ENCODE measurements around the gene VLDLR.
"Not testable (repeated sequence)": the region's sequence is repeated elsewhere in the genome, so short reads cannot be mapped to it uniquely, and the experiment has no call there.

Gene VLDLR

DNA sequence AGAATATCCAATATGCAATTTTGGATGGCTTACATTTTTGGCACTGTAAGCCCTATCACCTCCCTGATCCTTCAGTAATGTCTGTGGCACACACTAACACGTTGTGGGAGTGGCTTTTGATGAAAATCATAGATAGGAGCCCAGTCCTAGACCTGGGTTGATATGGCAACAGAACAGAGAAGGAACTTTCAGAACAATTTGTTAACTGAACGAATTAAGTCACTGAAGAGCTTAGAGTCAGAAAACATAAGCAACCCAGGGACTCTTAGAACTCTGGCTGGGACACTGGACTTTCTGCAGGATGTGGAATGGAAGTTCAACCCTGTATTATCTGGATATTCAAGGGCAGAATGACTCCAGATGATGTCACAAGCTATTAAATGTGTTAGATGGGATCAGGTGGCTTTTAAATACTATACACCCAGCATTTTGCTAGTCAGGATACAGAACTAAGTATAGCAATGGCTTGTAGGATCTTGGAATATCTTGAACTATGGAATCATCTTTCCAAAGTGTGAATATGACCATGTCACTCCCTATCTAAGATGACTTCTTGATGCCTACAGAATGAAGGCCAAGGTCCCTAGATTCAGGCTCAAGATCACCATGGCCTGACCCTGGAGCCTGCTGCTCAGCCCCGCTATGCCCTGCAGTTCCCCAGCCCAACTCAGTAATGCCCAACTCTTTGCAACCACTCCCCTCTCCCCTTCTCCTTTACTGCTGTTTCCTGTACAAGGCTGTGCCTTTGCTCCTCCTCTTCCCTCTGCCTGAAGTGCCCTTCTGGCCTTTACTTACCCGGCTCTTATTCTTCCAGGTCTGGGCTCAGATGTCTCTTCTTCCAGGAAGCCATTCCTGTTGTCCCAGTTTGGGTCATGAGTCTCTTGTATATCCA, 42.8 kb downstream of the VLDLR start:
- DNase-seq (ENCODE audit: low spot score): no peak

DNA sequence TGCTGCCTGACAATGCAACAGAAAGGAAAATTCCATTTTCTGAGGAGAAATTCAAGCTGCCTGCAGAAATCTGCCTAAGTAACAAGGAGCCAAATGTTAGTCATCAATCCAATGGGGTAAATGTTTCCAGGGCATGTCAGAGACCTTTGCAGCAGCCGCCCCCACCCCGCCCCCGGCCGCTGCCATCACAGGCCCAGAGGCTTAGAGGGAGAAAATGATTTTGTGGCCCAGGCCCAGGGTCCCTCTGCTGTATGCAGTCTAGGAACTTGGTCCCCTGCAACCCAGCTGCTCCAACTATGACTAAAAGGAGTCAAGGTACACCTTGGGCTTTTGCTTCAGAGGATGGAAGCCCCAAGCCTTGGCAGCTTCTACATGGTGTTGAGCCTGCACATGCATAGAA, 45.0 kb downstream of the VLDLR start:
- DNase-seq (ENCODE audit: low spot score): no peak

DNA sequence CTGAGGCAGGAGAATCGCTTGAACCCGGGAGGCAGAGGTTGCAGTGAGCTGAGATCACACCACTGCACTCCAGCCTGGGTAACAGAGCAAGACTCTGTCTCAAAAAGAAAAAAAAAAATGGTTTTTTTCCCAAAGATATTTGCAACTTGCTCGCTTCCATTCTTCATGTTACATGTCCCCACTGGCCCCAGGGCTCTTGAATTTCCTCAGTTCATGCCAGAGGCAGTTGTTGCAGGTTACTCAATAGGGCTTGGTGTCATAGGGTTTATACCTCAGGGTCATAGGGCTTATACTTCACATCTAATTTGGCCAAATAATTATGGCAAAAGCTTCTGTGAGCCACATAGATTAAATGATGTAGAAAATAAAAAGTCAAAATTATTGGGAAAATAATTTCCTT, 51.6 kb downstream of the VLDLR start:
- no peak for DNase-seq (ENCODE audit: low spot score)

DNA sequence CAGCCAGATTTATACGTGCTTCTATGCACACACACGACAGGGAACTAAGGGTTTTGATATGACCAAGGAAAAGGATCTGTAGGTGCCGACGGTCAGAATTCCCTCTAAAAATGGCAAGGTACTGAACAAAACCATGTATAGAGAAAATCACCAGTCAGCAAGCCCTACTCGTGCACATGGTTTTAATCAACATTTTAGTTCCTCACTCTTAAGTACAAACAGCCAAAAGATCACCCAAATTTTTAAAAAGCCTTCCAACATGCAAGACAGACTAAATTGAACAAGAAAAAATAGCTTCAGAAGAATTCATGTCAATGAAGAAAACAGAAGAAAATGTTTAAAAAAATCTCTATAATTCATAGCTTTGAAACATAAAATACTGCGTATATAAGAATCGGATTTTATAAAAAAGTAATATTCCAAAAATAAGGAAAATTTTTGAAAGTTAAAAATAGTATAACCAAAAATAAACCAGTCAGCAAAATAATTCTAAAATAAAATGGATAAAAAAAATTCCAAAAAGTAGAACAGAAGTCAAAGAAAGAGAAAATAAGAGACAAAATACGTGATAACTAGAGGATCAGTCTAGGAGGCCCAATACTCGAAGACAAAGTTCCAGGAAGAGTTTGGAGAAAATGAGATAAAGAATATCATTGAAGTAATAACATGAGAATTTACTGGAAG, 52.7 kb downstream of the VLDLR start:
- DNase-seq (ENCODE audit: low spot score): no peak

DNA sequence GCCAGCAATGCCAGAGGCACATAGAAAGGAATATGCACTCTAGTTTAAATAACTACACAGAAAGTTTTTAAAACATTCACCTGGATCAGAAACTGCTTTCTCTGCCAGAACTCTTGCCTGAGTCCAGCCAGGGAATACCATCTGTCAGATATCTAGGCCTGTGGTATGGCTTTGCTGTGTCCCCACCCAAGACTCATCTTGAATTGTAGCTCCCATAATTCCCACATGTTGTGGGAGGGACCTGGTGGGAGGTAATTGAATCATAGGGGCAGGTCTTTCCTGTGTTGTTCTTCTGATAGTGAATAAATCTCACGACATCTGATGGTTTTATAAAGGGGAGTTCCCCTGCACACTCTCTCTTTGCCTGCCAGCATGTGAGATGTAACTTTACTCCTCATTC, 54.2 kb downstream of the VLDLR start:
- DNase-seq (ENCODE audit: low spot score): no peak

DNA sequence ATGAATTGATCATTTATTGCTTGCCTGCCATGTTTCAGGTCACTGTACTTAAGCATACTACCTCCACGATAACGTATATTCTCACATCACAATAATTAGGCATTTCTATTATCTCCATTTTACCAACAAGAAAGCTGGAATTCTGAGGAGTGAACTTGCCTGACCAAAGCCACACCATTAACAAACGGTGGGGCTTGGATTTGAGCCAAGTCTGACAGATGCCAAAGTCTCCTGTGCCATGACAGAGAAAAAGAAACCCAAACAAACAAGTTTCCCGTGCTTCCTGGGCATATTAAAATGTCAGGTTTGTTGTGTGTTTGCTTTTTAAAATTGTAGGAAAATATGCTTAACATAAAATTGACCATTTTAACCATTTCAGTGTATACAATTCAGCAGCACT, 54.9 kb downstream of the VLDLR start:
- DNase-seq (ENCODE audit: low spot score): no peak

DNA sequence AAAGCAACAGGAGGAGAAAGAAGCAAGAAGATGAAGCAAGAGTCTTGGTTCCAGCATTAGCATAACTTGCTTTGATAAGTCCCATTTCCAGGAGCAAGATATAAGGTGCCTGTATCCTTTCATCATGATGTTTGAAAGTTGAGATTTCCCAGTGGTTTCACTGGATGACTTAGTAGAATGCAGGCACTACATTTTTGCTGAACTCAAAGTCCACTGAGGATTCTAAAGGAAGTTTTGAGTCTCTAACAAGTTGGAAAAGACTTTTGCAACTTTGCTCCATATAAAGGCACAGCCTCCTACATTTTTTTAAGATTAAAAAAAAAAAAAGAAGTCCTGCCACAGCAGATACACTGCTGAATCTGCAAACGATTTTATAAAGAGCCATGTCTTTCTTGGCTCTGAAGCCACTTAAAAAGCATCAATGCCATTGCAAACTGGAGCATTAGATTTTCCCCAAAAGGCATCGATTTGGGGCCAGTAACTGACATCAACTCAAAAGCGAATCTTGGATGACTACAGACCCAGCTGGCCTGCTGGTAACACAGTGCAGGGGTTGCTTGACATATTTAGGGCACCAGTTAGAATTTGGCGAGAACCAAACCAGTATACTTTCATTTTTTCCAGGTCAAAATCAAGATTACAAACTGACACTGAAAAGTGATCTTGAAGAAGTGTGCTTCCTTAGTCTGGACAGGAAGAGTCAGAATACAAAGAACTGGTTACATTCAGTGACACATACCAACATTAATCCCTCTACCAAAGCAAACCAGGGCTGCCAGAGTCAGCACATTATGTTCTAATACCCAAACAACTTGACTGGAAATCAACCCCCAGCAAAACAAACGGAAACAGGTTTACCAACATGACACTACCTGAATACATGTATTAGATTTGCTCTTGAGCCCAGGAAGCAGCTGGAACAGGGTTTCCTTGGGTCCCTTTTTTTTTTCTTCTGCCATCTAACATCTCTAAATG, 56.6 kb downstream of the VLDLR start:
- no peak for DNase-seq (ENCODE audit: low spot score)

DNA sequence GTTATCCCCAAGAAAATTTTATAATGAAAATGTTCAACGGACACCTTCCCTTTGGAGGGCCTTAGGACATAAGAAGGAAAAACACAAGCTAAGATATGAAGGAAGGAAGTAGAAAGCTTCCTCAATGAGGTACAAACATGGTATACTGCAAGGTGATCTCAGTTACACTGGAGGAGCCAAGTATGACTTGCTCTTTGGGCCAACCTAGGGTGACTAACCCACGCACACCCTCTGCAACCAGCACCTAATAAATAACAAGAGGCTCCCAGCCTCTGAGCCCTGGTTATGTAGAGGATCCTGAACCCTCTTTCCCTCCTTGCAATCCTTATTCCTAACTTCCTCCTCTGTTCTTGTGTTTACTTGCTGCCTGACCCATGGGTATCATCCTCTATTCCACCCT, 57.4 kb downstream of the VLDLR start:
- DNase-seq (ENCODE audit: low spot score): no peak

DNA sequence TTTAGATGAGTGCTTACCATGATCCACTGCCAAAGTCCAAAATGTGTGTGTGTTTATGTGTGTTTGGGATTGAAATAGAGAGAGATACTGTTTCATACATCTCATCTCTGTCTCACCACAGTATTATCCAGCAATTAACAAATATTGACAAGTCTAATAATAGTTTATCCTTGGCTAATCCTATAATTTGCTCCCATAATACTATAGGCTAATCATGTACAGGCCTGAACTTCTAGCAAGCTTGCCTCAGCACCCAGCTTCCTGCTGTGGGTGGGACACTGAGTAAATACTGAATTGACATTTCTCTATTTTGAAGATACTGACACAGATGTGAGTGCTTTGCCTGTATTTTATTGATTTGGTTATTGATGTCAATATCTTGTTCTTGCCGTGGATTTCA, 60.4 kb downstream of the VLDLR start:
- no peak for DNase-seq (ENCODE audit: low spot score)

DNA sequence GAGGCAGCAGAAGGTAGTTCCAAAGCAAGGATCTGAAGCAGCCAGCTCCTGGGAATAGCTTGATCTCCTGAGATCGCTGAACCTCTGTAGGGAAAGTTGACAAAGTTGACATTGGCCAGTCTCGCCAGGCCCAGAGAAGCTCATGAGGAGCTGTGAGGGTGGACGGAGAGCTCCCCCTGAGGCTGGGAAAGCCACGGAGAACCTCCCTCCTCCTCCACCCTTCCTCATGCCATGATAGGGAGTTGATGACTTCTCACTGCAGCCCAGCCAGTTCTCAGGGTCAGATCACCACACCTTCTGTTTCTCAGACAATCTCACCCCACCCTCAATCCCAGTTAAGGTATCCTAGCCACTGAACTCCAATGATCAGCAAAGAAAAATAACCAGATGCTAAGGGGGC, 65.3 kb downstream of the VLDLR start:
- no peak for DNase-seq (ENCODE audit: low spot score)

DNA sequence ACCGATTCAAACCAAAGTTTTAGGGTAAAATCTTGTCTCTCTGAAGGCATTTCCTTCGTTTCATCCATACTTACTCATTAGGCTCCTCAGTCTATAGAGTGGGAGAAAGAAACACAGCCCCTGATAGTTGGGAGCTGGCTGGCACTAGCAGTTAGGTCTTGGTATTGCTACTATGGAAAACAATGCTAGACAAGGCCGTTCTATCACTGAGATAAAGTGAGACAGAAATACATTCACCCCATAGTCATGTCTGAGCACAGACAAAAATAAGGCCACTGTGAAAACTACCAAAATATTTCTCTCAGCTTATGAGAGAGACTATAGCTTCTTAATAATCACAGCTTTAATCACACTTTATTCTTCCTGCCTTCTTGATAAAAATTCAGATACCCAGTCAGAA, 67.0 kb downstream of the VLDLR start:
- DNase-seq (ENCODE audit: low spot score): no peak

DNA sequence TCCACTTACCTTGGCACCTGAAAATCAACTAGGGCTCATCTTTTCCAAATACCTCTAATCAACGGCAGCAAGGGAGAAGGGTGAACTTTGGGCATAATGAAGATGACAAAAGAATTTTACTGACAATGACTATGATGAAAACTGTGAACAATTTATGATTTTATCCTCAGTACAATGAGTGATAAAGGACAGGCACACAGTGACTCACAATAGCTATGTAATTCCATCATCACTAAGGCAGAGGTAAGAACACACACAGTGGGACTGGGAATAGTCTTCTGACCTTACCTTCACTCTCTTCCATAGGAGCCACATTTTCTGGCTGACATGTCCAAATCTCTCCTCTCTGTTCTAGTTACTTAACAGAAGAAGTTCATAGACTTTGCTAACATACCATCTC, 69.6 kb downstream of the VLDLR start:
- DNase-seq (ENCODE audit: low spot score): no peak

DNA sequence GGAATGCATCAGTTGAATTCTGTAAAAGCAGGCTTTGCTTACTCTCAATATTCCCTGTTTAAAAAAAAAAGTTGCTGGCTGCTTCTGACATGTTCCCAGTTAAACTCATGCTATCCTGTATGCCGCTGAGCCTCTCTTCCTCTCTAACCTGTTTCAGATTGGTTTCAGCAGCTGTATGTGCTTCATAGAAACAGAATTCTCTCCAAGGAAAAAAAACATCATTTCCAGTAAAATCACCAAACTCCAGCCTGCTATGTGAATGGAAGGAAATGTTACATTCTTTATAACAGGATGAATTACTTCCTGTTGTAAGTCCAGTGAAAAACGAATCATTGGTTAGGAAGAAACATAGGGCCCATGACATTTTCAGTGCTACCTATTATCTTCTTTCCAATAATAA, 70.0 kb downstream of the VLDLR start:
- no peak for DNase-seq (ENCODE audit: low spot score)

DNA sequence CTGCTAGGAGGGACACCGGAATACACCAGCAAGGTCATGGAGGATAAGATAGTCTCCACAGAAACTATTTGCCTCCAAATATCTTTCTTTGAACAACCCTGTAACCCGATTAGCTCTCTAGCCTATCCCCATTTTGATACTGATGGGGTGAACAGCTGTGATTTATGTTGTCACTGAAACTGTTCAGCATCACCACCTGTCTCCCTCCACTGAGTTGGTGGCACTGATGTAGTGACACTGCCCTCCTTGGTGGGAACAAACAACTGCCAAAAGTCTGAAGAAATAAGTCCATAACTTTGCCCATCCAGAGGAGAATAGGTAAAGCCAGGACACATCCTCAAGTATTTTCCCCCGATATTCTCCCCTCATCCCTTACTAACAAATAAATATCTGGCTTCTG, 71.5 kb downstream of the VLDLR start:
- DNase-seq (ENCODE audit: low spot score): no peak

DNA sequence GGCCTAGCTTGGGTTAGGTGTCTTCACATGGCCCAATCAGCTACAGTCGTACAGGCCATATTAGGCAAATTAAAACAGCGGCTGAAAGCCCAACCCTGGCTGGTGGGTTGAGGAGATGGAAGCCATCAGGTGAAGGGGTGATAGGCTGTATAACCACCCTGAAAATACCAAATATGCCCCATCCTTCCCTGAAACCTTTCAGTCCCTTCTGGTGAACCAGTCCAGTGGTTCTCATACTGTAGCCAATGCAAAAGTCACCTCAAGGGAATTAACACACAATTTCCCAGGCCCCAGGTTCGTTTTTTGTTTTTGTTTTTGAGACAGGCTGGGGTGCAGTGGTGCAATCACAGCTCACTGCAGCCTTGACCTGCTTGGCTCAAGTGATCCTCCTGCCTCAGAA, 75.9 kb downstream of the VLDLR start:
- DNase-seq (ENCODE audit: low spot score): no peak

DNA sequence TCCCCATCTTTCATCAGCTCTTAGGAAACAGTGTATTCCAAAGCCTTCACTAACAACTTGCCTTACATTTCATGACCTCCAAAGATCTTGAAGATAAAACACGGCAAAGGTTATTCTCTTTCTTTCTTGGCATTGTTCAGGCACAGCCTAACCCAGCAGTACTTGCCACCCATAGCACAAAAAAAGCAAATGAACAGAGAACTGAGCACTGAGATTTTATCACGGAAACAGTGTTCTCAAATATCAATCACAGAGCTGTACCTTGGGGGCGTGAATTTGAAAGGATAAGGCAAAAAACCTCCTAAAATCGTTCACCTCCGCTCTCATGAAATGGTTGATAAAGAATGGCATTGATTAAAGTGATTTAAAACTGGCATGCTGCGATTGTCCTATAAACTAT, 78.8 kb downstream of the VLDLR start:
- no peak for DNase-seq (ENCODE audit: low spot score)

DNA sequence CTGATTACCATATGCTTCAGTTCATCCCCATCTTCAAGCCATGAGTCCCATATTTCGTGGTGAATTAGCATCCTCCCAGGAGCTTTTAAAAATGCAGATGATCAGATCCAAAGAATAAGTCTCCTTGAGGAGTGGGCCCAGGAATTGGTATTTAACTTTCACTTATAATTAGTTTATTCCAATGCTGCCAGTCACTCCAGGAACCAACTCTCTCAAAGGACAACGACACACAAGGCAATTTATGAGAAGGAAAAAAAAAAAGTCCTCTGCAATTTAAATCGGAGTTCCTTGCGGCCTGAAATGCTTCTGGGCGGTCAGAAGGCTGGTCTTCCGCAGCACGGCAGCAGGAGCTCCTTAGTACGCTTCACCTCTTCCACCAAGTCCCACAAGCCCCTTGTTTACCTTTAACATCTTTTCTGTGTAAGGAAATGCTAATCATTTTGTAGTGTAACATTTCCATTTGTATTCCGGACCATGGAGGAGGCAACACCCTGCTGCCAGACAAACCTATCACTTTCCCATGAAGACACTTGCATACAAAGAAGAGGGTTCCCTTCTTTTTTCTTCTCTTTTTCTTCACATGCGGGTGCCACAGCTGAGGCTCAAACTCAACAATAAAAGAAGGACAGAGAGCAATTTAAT, 79.4 kb downstream of the VLDLR start:
- no peak for DNase-seq (ENCODE audit: low spot score)

DNA sequence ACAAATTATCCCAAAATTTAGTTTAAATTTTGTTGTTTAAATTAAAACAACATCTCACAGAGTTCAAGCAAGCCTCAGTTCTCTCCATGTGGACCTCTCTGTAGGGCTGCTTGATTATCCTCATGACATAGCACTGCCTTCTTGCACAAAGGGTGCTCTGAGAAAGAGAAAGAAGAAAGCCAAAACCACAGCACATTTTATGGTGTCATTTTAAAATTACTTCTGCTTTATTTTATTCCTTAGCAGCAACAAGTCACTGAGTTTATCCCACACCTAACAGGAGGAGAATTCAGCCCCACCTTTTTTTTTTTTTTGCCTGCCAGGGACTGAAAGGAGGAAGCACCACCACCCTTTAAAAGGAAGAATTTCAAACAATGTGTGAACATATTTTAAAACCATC, 82.9 kb downstream of the VLDLR start:
- peak; percentile 12 for DNase-seq (ENCODE audit: low spot score)

DNA sequence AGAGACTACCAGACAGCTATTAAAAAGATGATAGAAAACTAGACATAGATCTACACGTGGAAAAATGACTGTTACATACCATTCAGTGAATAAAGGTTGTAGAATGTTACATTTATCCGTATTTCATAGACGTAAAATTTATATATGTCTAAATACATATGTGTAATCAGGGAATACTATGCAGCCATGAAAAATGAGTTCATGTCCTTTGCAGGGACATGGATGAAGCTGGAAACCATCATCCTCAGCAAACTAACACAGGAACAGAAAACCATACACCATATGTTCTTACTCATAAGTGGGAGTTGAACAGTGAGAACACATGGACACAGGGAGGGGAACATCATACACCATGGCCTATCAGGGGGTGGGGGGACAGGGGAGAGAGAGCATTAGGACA, 85.7 kb downstream of the VLDLR start:
- not testable (repeated sequence) for DNase-seq (ENCODE audit: low spot score)

All from AG20443 (cell line).